ENCODE measurements around the gene RIPOR3. TPM values are rescaled to one million over a fixed set of nuclear protein-coding genes. Genes with fewer than 3 reads are reported as not detected.
A peak's percentile ranks its signal among the peaks of the same experiment; 100 is the strongest.

Gene RIPOR3
- total RNA-seq, 1 donor from 2014 or later = 5.1 TPM

DNA sequence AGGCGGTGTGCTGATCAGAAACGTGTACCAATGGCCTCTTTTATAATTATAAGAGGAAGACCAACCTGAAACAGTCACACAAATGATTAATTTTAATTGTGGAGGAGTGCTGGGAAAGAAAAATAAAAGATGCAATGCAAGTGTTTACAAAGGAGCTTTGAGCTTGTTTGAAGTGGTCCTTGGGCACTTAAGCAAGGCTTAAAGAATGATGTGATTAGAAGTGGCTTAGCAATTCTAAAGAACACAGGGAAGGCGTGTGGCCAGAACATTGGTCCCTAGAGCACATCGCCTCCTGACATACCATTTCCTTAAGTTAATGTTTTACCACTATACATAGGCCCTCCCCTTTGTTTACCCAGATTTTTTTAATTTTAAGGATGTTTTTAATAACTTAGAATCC lies 155.0 kb downstream of the RIPOR3 start:
- H3K4me3 Mint-ChIP-seq = no peak overlapping the region
- no peaks in the 10 kb centered on the region for H3K27me3 Mint-ChIP-seq
- H3K9me3 Mint-ChIP-seq = no peaks in the 10 kb centered on the region
- H3K27ac Mint-ChIP-seq = peak overlapping the region; percentile 22
- no peak for DNase-seq (ENCODE audit: extremely low spot score, unreplicated experiment)
- H3K4me1 Mint-ChIP-seq (ENCODE audit: unreplicated experiment) = peaks cover 51% of the 10 kb centered on the region
- TF ChIP-seq, protein P1, sequence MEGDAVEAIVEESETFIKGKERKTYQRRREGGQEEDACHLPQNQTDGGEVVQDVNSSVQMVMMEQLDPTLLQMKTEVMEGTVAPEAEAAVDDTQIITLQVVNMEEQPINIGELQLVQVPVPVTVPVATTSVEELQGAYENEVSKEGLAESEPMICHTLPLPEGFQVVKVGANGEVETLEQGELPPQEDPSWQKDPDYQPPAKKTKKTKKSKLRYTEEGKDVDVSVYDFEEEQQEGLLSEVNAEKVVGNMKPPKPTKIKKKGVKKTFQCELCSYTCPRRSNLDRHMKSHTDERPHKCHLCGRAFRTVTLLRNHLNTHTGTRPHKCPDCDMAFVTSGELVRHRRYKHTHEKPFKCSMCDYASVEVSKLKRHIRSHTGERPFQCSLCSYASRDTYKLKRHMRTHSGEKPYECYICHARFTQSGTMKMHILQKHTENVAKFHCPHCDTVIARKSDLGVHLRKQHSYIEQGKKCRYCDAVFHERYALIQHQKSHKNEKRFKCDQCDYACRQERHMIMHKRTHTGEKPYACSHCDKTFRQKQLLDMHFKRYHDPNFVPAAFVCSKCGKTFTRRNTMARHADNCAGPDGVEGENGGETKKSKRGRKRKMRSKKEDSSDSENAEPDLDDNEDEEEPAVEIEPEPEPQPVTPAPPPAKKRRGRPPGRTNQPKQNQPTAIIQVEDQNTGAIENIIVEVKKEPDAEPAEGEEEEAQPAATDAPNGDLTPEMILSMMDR (conservative IDR thresholded peaks at IDR 0.05) = no peak
- H3K36me3 Mint-ChIP-seq = peaks cover 8% of the 10 kb centered on the region

Small RNA genes lying within 50 kb of the gene (microRNA-seq; reads per million reads assigned to microRNA genes)
- gene MIR1302-5 = not detected
- not detected for gene MIR645

Other genes with a start within 250 kb of the RIPOR3 start
- gene PTPN1, start 181.2 kb downstream of the RIPOR3 start, total RNA-seq (ENCODE audit: low replicate concordance) = 26.6 and 27.6 TPM in 2 replicates
- gene PARD6B, start 40.0 kb upstream of the RIPOR3 start, total RNA-seq (ENCODE audit: low replicate concordance) = 27.7 and 50.0 TPM in 2 replicates
- gene BCAS4, start 103.5 kb upstream of the RIPOR3 start, total RNA-seq (ENCODE audit: low replicate concordance) = 6.3 and 9.3 TPM in 2 replicates
- gene ADNP, start 239.9 kb upstream of the RIPOR3 start, total RNA-seq (ENCODE audit: low replicate concordance) = 81.7 and 103 TPM in 2 replicates

All from type B pancreatic cell (in vitro differentiated cells).